Prostate gland (tissue), 2 donors: Measurements from ENCODE around the gene IFNLR1. TPM values are rescaled to one million over a fixed set of nuclear protein-coding genes. Genes with fewer than 3 reads are reported as not detected.

Source experiments
- DNase-seq: peaks from one replicate; pipeline ENCODE4 v3.0.0-alpha.2; 2019; ENCODE audit warnings: low spot score
- H3K27ac ChIP-seq, 2 donors: fragments of 200-600 bp; sonication (generic); 2 replicates each; pipeline ENCODE4 v1.5.1; 2017 to 2019
- H3K27me3 ChIP-seq: fragments of 200-600 bp; sonication (generic); replicated peaks from 2 replicates; pipeline ENCODE4 v1.5.1; 2019; ENCODE audit not compliant: insufficient read depth
- H3K36me3 ChIP-seq, 2 donors: fragments of 200-600 bp; sonication (generic); 1 replicate in 1 of 2; 2 replicates in 1 of 2; pipeline versions ENCODE4 v1.5.1 to v1.8.1; 2017 to 2019
- H3K4me1 ChIP-seq: fragments of 200-600 bp; sonication (generic); replicated peaks from 2 replicates; pipeline ENCODE4 v1.5.1; 2019
- H3K4me3 ChIP-seq, 2 donors: fragments of 200-600 bp; sonication (generic); 2 replicates each; pipeline ENCODE4 v1.5.1; 2017 to 2019
- H3K9me3 ChIP-seq: fragments of 200-600 bp; sonication (generic); 2 replicates; pipeline ENCODE4 v1.5.1; 2017
- CTCF ChIP-seq, 4 experiments: fragments of 200-600 bp in 2 of 4; fragments of 450-650 bp in 2 of 4; sonication (generic) in 2 of 4; IDR thresholded peaks; 1 replicate in 3 of 4; 2 replicates in 1 of 4; pipeline ENCODE4 v1.5.1; 2016 to 2019; ENCODE audit warnings: antibody characterized with exemption in 4 of 4, mild to moderate bottlenecking in 2 of 4, moderate library complexity in 2 of 4
- POLR2A ChIP-seq: fragments of 450-650 bp; IDR thresholded peaks from one replicate; pipeline ENCODE4 v1.6.1; 2016; ENCODE audit warnings: antibody characterized with exemption, mild to moderate bottlenecking
- POLR2AphosphoS5 ChIP-seq: sonication (generic); formaldehyde crosslinking; IDR thresholded peaks from one replicate; pipeline ENCODE4 v1.6.1; 2017; ENCODE audit warnings: antibody characterized with exemption
- WGBS: methylation state at CpG from one replicate; pipeline ENCODE4 v1.1.5; 2018; 5-methylcytosine and 5-hydroxymethylcytosine counted together
- intact Hi-C: fragments of 100-400 bp; cut with DNase I; formaldehyde crosslinking; loops from one replicate; pipeline ENCODE4 v1.14.2; 2022
- total RNA-seq, 2 donors: library from RNA; depleted of rRNA; stranded (reverse); fragments of >200 nt; gene quantifications; one replicate each; pipeline ENCODE4 v1.1.0, GENCODE V29; 2016

Gene IFNLR1
- total RNA-seq, 2 donors from 2014 or later, result 6.6 to 9.2 TPM

DNA sequence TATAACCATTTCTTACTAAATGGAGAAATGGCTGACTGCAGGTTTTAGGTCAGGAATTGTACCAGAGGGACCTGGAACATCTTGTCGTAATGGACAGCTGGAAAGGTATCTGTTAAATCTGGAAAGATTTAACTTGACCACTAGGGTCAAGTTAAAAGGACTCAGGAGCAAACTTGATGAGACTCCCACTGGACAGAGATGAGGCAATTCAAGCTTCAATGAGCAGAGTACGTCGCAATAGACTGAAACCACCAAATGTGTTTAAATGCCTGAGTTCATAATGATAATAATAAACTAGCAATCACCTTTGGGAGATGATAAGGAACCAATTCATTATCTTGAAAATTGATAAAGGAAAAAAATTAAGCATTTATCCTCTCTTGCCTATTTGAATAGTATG is 8.7 kb downstream of the IFNLR1 start:
- no peak for DNase-seq
- Histone ChIP-seq H3K27me3 (no peaks in the 10 kb centered on the region), H3K27ac (no peak overlapping the region), H3K36me3 (no peaks in the 10 kb centered on the region), H3K4me3 (no peak overlapping the region), H3K4me1 (no peaks in the 10 kb centered on the region), H3K9me3 (no peaks in the 10 kb centered on the region)
- TF ChIP-seq POLR2AphosphoS5 (no peak), POLR2A (no peak), CTCF (IDR thresholded peaks at IDR 0.05) (no peak)
- intact Hi-C loops, result no loop called here
- WGBS, result 88% methylated on average over 3 of the region's 3 CpGs

DNA sequence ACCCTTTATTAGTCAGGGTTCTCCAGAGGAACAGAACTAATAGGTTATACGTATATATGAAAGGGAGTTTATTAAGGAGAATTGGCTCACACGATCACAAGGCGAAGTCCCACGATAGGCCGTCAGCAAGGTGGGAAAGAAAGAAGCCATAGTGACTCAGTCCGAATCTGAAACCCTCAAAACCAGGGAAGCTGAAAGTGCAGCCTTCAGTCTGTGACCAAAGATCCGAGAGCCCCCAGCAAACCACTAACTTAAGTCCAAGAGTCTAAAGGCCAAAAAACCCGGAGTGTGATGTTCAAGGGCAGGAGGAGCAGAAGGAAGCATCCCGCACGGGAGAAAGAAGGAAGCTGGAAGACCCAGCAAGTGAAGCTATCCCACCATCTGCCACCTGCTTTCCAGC is 9.9 kb downstream of the IFNLR1 start:
- 90% methylated on average over 10 of the region's 10 CpGs for WGBS
- H3K9me3 ChIP-seq, result no peaks in the 10 kb centered on the region
- intact Hi-C loops, result no loop called here
- no peak overlapping the region for H3K27ac ChIP-seq
- no peaks in the 10 kb centered on the region for H3K27me3 ChIP-seq
- no peaks in the 10 kb centered on the region for H3K4me1 ChIP-seq
- H3K36me3 ChIP-seq, result no peaks in the 10 kb centered on the region
- TF ChIP-seq POLR2AphosphoS5 (no peak), CTCF (IDR thresholded peaks at IDR 0.05) (no peak), POLR2A (no peak)
- no peak for DNase-seq
- H3K4me3 ChIP-seq, result no peak overlapping the region

DNA sequence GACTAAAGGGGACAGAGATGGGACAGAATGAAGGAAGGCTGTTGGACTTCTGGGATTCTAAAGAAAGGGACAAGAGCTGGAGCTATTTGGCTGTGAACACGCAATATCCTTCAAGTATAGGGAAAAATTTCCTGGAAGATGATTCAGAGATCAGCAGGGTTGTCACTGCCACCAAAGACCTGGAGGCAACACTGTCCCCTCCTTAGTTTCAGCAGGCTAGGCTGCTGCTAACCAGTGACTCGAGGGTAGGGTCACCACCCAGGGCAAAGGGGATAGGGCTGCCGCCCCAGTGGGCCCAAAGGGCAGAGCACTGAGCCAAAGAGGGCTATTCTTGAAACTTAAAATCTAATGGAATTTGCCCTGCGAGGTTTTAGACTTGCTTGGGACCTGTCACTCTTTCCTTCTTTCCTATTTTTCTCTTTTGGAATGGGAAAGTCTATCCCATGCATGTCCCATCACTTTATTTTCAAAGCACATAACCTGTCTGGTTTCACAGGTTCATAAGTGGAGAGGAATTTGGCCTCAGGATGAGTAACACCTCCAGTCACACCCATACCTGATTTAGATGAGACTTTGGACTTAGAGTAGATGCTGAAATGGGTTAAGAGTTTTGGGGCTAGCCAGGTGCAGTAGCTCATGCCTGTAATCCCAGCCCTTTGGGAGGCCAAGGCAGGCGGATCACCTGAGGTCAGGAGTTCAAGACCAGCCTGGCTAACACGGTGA is 11.9 kb downstream of the IFNLR1 start:
- no peak for TF ChIP-seq POLR2A
- no peak for TF ChIP-seq POLR2AphosphoS5
- no peak for TF ChIP-seq CTCF (IDR thresholded peaks at IDR 0.05)
- 87% methylated on average over 6 of the region's 6 CpGs for WGBS
- no peak overlapping the region for H3K4me3 ChIP-seq
- DNase-seq, result no peak
- intact Hi-C loops, result no loop called here
- H3K27ac ChIP-seq, result no peak overlapping the region
- no peaks in the 10 kb centered on the region for H3K9me3 ChIP-seq
- H3K27me3 ChIP-seq, result no peaks in the 10 kb centered on the region
- no peaks in the 10 kb centered on the region for H3K36me3 ChIP-seq
- H3K4me1 ChIP-seq, result no peaks in the 10 kb centered on the region

- 92% methylated on average over 5 of the region's 5 CpGs for WGBS
- DNase-seq, result no peak
- Histone ChIP-seq H3K36me3 (no peaks in the 10 kb centered on the region), H3K9me3 (no peaks in the 10 kb centered on the region), H3K4me3 (no peak overlapping the region), H3K27me3 (no peaks in the 10 kb centered on the region), H3K4me1 (no peaks in the 10 kb centered on the region), H3K27ac (no peak overlapping the region)
- TF ChIP-seq CTCF (IDR thresholded peaks at IDR 0.05), result no peak
- no peak for TF ChIP-seq POLR2AphosphoS5
- TF ChIP-seq POLR2A, result no peak
- intact Hi-C loops, result no loop called here
Observed at GRCh38 chr1:24173638-24174575, 13.2 kb downstream of the IFNLR1 start.
